H9 (cell line): Measurements from ENCODE around the gene EPB41L4A. TPM values are rescaled to one million over a fixed set of nuclear protein-coding genes. Genes with fewer than 3 reads are reported as not detected.

ENCODE experiments used
- DNase-seq: peaks from one replicate; pipeline ENCODE4 v3.0.0-alpha.2; 2017
- H2AFZ ChIP-seq: one replicate; pipeline ENCODE4 v1.6.1; 2013; ENCODE audit warnings: mild to moderate bottlenecking, low read length, control low read depth, moderate library complexity
- H2AK5ac ChIP-seq: 2 replicates; pipeline ENCODE4 v1.6.1; 2013; ENCODE audit warnings: low read length, control low read depth, mixed read lengths; ENCODE audit not compliant: insufficient read length
- H2BK120ac ChIP-seq: one replicate; pipeline ENCODE4 v1.6.1; 2013; ENCODE audit warnings: low read depth, mild to moderate bottlenecking, low read length, control low read depth, inconsistent platforms; ENCODE audit not compliant: poor library complexity, severe bottlenecking
- H2BK12ac ChIP-seq: 2 replicates; pipeline ENCODE4 v1.6.1; 2013; ENCODE audit warnings: low read length, control low read depth, mixed read lengths, low read depth; ENCODE audit not compliant: insufficient read length
- H2BK15ac ChIP-seq: 2 replicates; pipeline ENCODE4 v1.6.1; 2013; ENCODE audit warnings: low read depth, low read length, control low read depth
- H2BK20ac ChIP-seq: one replicate; pipeline ENCODE4 v1.6.1; 2013; ENCODE audit warnings: low read depth, mild to moderate bottlenecking, low read length, control low read depth, inconsistent platforms; ENCODE audit not compliant: poor library complexity, severe bottlenecking
- H2BK5ac ChIP-seq: 2 replicates; pipeline ENCODE4 v1.6.1; 2013; ENCODE audit warnings: low read length, control low read depth, mixed read lengths; ENCODE audit not compliant: insufficient read length
- H3K14ac ChIP-seq: 2 replicates; pipeline ENCODE4 v1.6.1; 2013; ENCODE audit warnings: low read length, control low read depth; ENCODE audit not compliant: insufficient read depth
- H3K18ac ChIP-seq: 2 replicates; pipeline ENCODE4 v1.6.1; 2013; ENCODE audit warnings: low read depth, mild to moderate bottlenecking, mixed read lengths, low read length, control low read depth; ENCODE audit not compliant: insufficient read length
- H3K23ac ChIP-seq: 2 replicates; pipeline ENCODE4 v1.6.1; 2013; ENCODE audit warnings: low read length, control low read depth, mixed read lengths, low read depth; ENCODE audit not compliant: insufficient read length
- H3K23me2 ChIP-seq: 2 replicates; pipeline ENCODE4 v1.6.1; 2013; ENCODE audit warnings: low read depth, mild to moderate bottlenecking, mixed read lengths, low read length, control low read depth; ENCODE audit not compliant: insufficient read length, poor library complexity, severe bottlenecking
- H3K27ac ChIP-seq: 2 replicates; pipeline ENCODE4 v1.5.1; 2013; ENCODE audit warnings: low read length, control low read depth, mixed read lengths, low read depth; ENCODE audit not compliant: insufficient read length
- H3K27me3 ChIP-seq: 2 replicates; pipeline ENCODE4 v1.6.1; 2013; ENCODE audit warnings: low read length, control low read depth, inconsistent platforms; ENCODE audit not compliant: insufficient read depth
- H3K4ac ChIP-seq: 2 replicates; pipeline ENCODE4 v1.6.1; 2013; ENCODE audit warnings: low read depth, mild to moderate bottlenecking, control low read depth, inconsistent platforms, low read length, moderate library complexity
- H3K4me1 ChIP-seq: 2 replicates; pipeline ENCODE4 v1.6.1; 2013; ENCODE audit warnings: low read length, control low read depth, inconsistent platforms; ENCODE audit not compliant: insufficient read depth
- H3K4me2 ChIP-seq: 2 replicates; pipeline ENCODE4 v1.6.1; 2013; ENCODE audit warnings: low read length, control low read depth, mixed read lengths; ENCODE audit not compliant: insufficient read length, insufficient read depth
- H3K56ac ChIP-seq: 2 replicates; pipeline ENCODE4 v1.6.1; 2013; ENCODE audit warnings: low read depth, mild to moderate bottlenecking, mixed read lengths, low read length, control low read depth; ENCODE audit not compliant: insufficient read length
- H3K79me1 ChIP-seq: 2 replicates; pipeline ENCODE4 v1.6.1; 2013; ENCODE audit warnings: low read depth, mild to moderate bottlenecking, moderate library complexity, low read length, control low read depth, inconsistent platforms; ENCODE audit not compliant: insufficient read depth, poor library complexity, severe bottlenecking
- H3K79me2 ChIP-seq: 2 replicates; pipeline ENCODE4 v1.6.1; 2013; ENCODE audit warnings: low read length, control low read depth, inconsistent platforms; ENCODE audit not compliant: insufficient read depth
- H3K9ac ChIP-seq: 2 replicates; pipeline ENCODE4 v1.6.1; 2013; ENCODE audit warnings: low read length, control low read depth, mixed read lengths; ENCODE audit not compliant: insufficient read length; ENCODE audit errors: extremely low read depth
- H3K9me3 ChIP-seq: one replicate; pipeline ENCODE4 v1.6.1; 2013; ENCODE audit warnings: low read depth, low read length, inconsistent platforms; ENCODE audit not compliant: control insufficient read depth
- H3T11ph ChIP-seq: one replicate; pipeline ENCODE4 v1.6.1; 2013; ENCODE audit warnings: mild to moderate bottlenecking, low read length, control low read depth, inconsistent platforms
- H4K20me1 ChIP-seq: one replicate; pipeline ENCODE4 v1.6.1; 2013; ENCODE audit not compliant: control insufficient read depth, insufficient read length, insufficient read depth
- H4K5ac ChIP-seq: 2 replicates; pipeline ENCODE4 v1.6.1; 2013; ENCODE audit warnings: low read depth, mild to moderate bottlenecking, mixed read lengths, low read length, control low read depth; ENCODE audit not compliant: insufficient read length
- H4K8ac ChIP-seq: replicated peaks from 2 replicates; pipeline ENCODE4 v1.6.1; 2013; ENCODE audit warnings: low read length, control low read depth, mixed read lengths, low read depth; ENCODE audit not compliant: insufficient read length
- H4K91ac ChIP-seq: 2 replicates; pipeline ENCODE4 v1.6.1; 2013; ENCODE audit warnings: low read depth, mild to moderate bottlenecking, moderate library complexity, mixed read lengths, low read length, control low read depth; ENCODE audit not compliant: insufficient read length
- H3K27ac Mint-ChIP-seq, 3 experiments: 2 replicates in 2 of 3; 3 replicates in 1 of 3; pipeline ENCODE4 v1.8.0; 2020 to 2021; ENCODE audit warnings: mixed read lengths in 3 of 3, mild to moderate bottlenecking in 1 of 3, moderate library complexity in 1 of 3
- H3K27me3 Mint-ChIP-seq: 2 replicates; pipeline ENCODE4 v1.8.0; 2021; ENCODE audit warnings: low read depth, mild to moderate bottlenecking, moderate library complexity, mixed read lengths
- H3K36me3 Mint-ChIP-seq, 3 experiments: 2 replicates in 2 of 3; 3 replicates in 1 of 3; pipeline ENCODE4 v1.8.0; 2020 to 2021; ENCODE audit warnings: low read depth in 3 of 3, mixed read lengths in 3 of 3; ENCODE audit not compliant: insufficient read depth in 1 of 3
- H3K4me1 Mint-ChIP-seq, 2 experiments: 2 replicates each; pipeline ENCODE4 v1.8.0; 2020; ENCODE audit warnings: mixed read lengths in 2 of 2
- H3K4me3 Mint-ChIP-seq, 2 experiments: 2 replicates in 1 of 2; 3 replicates in 1 of 2; pipeline ENCODE4 v1.8.0; 2020 to 2021; ENCODE audit warnings: mild to moderate bottlenecking in 2 of 2, mixed read lengths in 2 of 2, moderate library complexity in 1 of 2
- H3K9me3 Mint-ChIP-seq, 2 experiments: 2 replicates in 1 of 2; 3 replicates in 1 of 2; pipeline ENCODE4 v1.8.0; 2020; ENCODE audit warnings: mild to moderate bottlenecking in 2 of 2, mixed read lengths in 2 of 2, moderate library complexity in 1 of 2
- WGBS: extraction: QIAGEN DNeasy Blood & Tissue Kit; methylation state at CpG from one replicate; pipeline ENCODE4 v1.1.7; 2013; ENCODE audit warnings: missing lambda C conversion rate, low lambda C conversion rate, mixed read lengths; ENCODE audit not compliant: insufficient read length; ENCODE audit errors: extremely low coverage; 5-methylcytosine and 5-hydroxymethylcytosine counted together
- total RNA-seq: library from RNA; stranded (reverse); gene quantifications from 2 replicates; pipeline ENCODE4 v1.2.1, GENCODE V29; 2021
- TF ChIP-seq, protein P1 (sequence below): fragments of 200-600 bp; sonication (generic); conservative IDR thresholded peaks from 3 replicates; pipeline ENCODE4 v1.8.0; 2021; ENCODE audit warnings: antibody characterized with exemption, mild to moderate bottlenecking

Gene EPB41L4A
- total RNA-seq, 1 experiment from 2014 or later, result 4.9 TPM

DNA sequence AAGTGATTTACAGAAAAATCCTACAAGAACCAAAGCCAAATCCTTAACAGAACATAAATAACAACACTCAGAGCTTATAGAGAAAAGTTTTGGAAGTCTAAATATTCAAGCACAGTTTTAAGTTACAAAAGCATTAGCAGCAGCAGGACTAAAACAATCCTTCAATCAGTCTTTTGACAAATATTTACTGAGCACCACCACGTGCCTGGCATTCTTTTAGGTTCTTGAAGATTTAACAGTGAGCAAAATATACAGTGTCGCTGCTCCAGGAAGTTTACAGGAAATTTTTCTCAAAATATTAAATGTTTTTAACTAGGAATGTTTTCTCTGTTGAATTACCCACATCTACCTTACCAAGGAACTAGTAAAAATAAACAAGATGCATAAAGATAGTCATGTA lies 11.4 kb downstream of the EPB41L4A start:
- Histone ChIP-seq H3K23me2 (no peaks in the 10 kb centered on the region), H2BK20ac (no peak overlapping the region), H3K4ac (no peak overlapping the region), H3T11ph (no peak overlapping the region), H2BK5ac (no peak overlapping the region), H2BK120ac (no peak overlapping the region), H3K18ac (no peak overlapping the region), H3K79me1 (no peaks in the 10 kb centered on the region), H3K56ac (no peak overlapping the region), H2AK5ac (no peak overlapping the region), H2BK12ac (no peak overlapping the region), H3K27ac (no peak overlapping the region), H4K5ac (no peak overlapping the region), H4K8ac (no peak overlapping the region), H3K27me3 (no peaks in the 10 kb centered on the region; the same call in 1 of the 2 replicates), H4K91ac (no peak overlapping the region), H2AFZ (no peak overlapping the region), H3K14ac (no peak overlapping the region), H3K9me3 (no peaks in the 10 kb centered on the region), H3K4me2 (no peak overlapping the region), H2BK15ac (no peak overlapping the region), H4K20me1 (no peaks in the 10 kb centered on the region), H3K9ac (no peak overlapping the region), H3K4me1 (peaks cover 3% of the 10 kb centered on the region; the same call in 1 of the 2 replicates), H3K23ac (no peak overlapping the region), H3K79me2 (no peaks in the 10 kb centered on the region)
- Mint-ChIP-seq H3K4me1 (peaks cover 14 to 19% of the 10 kb centered on the region in 2 experiments), H3K27ac (no peak overlapping the region), H3K9me3 (no peaks in the 10 kb centered on the region), H3K36me3 (no peaks in the 10 kb centered on the region; a peak in 1 of 7 replicates), H3K27me3 (no peaks in the 10 kb centered on the region), H3K4me3 (no peak overlapping the region)
- TF ChIP-seq, protein P1, sequence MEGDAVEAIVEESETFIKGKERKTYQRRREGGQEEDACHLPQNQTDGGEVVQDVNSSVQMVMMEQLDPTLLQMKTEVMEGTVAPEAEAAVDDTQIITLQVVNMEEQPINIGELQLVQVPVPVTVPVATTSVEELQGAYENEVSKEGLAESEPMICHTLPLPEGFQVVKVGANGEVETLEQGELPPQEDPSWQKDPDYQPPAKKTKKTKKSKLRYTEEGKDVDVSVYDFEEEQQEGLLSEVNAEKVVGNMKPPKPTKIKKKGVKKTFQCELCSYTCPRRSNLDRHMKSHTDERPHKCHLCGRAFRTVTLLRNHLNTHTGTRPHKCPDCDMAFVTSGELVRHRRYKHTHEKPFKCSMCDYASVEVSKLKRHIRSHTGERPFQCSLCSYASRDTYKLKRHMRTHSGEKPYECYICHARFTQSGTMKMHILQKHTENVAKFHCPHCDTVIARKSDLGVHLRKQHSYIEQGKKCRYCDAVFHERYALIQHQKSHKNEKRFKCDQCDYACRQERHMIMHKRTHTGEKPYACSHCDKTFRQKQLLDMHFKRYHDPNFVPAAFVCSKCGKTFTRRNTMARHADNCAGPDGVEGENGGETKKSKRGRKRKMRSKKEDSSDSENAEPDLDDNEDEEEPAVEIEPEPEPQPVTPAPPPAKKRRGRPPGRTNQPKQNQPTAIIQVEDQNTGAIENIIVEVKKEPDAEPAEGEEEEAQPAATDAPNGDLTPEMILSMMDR, result no peak
- WGBS, result no CpG with 5 or more reads among the region's 2 CpGs
- DNase-seq, result no peak
